ENCODE data around the gene SH3BGRL3.
"Not testable (repeated sequence)": the region's sequence is repeated elsewhere in the genome, so short reads cannot be mapped to it uniquely, and the experiment has no call there.

Gene SH3BGRL3

DNA sequence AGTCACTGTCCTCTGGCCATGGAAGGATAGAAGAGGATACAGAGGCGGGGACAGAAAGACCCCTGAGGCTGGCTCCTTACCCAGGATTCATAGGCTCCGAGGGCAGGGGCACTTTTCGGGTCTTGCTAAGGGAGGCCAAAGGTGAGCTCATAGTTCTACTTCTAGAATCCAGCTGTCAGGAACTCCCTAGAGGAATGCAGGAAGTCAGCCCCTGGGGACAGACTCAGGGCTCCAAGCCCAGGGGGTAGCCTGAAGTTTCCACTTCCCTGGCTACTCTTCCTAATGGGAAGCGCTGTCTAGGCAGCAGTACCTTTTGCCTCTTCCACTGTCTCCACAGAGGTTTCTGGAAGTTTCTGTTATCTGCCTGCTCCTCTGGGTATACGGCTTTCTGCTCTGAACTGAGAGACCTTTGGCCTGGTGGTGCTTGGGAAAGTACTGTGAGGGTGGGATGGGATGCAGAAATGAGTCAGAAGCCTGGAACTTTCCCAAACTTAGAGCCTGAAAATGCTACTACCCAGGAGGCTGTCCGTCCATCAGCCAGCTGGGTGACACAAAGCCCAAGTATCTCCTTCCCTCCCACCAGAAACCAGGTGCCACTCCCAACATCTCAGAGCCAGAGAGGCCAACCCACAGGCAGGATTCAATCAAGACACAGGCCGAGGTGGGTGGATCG lies 23.0 kb downstream of the SH3BGRL3 start:
- H3K4me3 ChIP-seq (ENCODE audit: low read depth, low read length): no peak overlapping the region
- TF ChIP-seq, protein P1, sequence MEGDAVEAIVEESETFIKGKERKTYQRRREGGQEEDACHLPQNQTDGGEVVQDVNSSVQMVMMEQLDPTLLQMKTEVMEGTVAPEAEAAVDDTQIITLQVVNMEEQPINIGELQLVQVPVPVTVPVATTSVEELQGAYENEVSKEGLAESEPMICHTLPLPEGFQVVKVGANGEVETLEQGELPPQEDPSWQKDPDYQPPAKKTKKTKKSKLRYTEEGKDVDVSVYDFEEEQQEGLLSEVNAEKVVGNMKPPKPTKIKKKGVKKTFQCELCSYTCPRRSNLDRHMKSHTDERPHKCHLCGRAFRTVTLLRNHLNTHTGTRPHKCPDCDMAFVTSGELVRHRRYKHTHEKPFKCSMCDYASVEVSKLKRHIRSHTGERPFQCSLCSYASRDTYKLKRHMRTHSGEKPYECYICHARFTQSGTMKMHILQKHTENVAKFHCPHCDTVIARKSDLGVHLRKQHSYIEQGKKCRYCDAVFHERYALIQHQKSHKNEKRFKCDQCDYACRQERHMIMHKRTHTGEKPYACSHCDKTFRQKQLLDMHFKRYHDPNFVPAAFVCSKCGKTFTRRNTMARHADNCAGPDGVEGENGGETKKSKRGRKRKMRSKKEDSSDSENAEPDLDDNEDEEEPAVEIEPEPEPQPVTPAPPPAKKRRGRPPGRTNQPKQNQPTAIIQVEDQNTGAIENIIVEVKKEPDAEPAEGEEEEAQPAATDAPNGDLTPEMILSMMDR (IDR thresholded peaks at IDR 0.05; ENCODE audit: low read depth, low read length): no peak

DNA sequence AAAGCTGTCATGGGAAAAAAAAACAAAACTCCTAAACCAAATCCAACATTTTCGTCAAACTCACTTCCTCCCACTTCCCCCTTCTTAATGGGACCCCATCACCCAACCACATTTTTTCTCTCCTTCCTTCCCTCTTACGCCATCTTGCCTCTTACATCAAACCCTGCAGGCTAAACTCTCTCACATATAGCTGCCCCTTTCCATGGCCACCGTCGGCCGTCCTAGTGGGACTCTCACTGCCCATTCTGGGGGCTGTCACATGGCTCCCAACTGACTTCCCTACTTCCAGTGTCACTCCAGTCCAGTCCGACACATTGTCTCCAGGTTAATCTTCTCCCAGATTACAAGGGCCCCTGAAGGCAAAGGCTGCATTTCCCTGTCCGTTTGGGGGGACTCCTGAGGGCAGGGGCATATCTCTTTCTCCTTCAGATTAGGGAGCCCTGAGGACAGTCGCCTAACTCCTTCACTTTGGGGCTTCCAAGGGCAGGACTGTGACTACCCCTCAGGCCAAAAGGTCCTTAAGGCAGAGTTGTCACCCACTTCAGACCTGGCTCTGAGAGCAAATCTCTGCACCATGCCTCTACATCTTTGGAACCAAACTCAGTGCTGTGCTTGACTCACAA lies 25.9 kb downstream of the SH3BGRL3 start:
- peak overlapping the region; percentile 79 for H3K4me3 ChIP-seq (ENCODE audit: low read depth, low read length)
- TF ChIP-seq, protein P1 (IDR thresholded peaks at IDR 0.05; ENCODE audit: low read depth, low read length): no peak

DNA sequence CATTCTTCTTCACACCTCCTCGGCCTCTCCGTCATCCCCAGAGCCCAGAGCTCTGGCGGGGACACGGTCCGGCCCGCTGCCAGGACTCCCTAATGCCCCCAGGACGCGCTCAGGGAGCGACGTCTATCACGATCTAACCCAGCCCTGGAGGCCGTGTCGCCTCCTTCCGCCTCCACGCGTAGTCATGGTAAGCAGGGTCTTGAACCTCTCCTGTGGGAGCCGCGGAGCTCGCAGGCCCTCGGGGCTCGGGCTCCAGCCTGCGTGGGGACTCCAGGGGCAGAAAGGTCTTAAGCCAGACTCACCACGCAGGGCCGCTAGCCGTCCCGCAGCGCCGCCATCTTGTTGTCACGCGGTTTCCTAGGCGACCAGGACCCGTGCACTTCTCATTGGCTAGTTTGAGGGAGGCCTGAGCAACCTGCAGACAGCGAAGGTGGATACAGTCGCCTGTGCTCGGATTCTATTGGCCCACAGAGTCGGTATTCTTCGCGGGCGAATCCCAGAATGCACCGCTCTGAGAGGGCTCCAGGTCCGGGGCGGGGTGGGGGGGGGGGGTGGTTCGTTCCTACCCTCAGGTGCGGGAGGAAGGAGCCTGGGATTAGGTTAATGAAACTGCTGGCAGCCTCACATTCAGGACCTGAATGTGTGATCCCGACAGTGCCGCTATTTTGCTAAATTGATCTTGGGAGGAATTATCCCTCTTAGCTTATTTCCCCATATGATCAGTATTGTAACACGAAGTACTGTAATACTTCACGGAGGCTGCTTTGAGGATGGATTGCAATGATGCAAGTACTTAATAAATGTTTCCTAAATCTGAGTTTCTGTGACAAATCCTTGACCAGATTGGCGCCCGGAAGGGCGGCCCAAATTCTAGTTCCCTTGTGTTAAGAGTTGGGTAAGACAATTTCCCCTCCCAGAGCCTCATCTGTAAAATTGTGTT lies 26.7 kb downstream of the SH3BGRL3 start, which contains the start of gene UBXN11:
TSS of gene UBXN11 (minus strand) at position 347 of the 940 bp plus-strand sequence. CDS start 3,753 bp downstream, outside the sequence.
- H3K4me3 ChIP-seq (ENCODE audit: low read depth, low read length): peak within 1 kb of the TSS; percentile 79
- TF ChIP-seq, protein P1 (IDR thresholded peaks at IDR 0.05; ENCODE audit: low read depth, low read length): no peak

DNA sequence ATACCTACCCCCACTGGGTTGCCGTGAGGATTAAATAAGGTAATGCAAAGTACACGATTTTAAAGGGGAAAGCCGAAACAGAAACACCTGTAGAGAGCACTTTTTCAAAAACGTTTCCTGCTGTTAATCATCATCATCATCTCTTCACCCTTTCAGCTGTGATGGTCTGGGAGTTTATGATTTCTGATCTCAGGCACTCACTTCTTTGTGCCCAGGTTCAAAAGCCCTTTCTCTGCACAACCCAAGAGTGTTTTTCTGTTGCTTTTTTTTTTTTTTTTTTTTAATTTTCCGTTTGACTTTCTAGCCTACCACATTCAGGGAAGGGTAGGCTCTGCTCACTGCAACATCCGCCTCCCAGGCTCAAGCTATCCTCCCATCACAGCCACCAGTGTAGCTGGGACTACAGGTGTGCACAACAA lies 27.5 kb downstream of the SH3BGRL3 start:
- TF ChIP-seq, protein P1 (IDR thresholded peaks at IDR 0.05; ENCODE audit: low read depth, low read length): no peak
- no peak overlapping the region for H3K4me3 ChIP-seq (ENCODE audit: low read depth, low read length)

DNA sequence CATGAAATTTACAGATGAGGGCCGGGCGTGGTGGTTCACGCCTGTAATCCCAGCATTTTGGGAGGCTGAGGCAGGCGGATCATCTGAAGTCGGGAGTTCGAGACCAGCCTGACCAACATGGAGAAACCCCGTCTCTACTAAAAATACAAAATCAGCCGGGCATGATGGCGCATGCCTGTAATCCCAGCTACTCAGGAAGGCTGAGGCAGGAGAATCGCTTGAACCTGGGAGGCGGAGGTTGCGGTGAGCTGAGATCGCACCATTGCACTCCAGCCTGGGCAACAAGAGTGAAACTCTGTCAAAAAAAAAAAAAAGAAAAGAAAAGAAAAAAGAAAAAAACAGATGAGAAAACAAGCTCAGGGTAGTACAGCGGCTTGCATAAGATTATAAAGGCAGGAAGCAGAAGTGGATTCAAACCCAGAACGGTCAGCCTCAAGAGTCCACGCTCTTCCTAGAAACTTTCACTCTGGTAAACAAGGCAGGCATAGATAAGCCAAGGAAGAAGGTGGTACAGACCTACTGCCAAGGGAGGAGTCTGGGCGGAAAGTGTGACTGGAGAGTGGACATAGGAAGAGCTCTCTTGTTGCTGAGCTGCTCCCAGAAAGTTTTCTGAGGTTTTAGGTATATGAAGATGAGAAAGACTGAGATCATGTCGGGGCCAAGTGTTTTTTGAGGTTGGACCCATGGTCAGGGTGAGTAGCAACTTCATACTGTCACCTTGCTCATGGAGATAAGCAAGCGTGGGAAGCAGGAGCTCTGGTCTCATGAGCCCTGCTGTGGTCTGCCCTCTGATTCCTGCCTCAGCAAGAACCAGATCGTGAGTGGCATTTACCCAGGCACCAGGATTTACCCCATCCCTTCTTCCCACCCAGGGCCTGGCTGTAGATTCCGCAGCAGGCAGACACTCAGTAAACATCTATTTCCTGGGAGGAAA lies 28.3 kb downstream of the SH3BGRL3 start:
- not testable (repeated sequence) for H3K4me3 ChIP-seq (ENCODE audit: low read depth, low read length)

DNA sequence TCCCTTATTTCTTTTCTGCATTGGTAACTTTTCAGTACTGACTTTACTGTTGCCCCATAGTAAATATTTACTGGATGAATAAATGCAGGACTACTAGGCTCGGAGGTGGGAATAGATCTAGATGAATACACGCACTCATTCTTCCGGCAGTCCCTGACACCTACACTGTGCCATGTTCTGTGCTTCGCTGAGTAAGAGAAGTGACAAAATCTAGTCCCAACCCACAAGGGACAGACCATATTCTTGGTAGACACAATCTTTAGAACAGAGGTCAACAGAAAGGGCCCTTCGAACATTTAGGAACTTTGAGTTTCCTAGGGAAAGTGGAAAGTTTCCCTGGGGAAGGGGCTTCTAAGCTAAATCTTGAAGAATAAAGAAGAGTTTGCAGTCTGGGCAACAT lies 34.6 kb downstream of the SH3BGRL3 start:
- no peak overlapping the region for H3K4me3 ChIP-seq (ENCODE audit: low read depth, low read length)
- TF ChIP-seq, protein P1 (IDR thresholded peaks at IDR 0.05; ENCODE audit: low read depth, low read length): no peak

Data from WI38 (cell line).